ENCODE measurements around the gene OR51M1.
"Not testable (repeated sequence)": the region's sequence is repeated elsewhere in the genome, so short reads cannot be mapped to it uniquely, and the experiment has no call there.

The OR51M1 gene

GRCh38 chr11:5383576-5383975 lies at the start of gene OR51M1:
Gene OR51M1 (plus strand): TSS chr11:5383812. CDS start chr11:5389399, 5,587 bp downstream.
- Mint-ChIP-seq H3K27me3 (no peaks in the 10 kb centered on the region), H3K36me3 (ENCODE audit: low read depth) (no peaks in the 10 kb centered on the region), H3K9me3 (no peaks in the 10 kb centered on the region), H3K4me1 (ENCODE audit: low read depth) (no peaks in the 10 kb centered on the region), H3K4me3 (no peak within 1 kb of the TSS), H3K27ac (no peak within 1 kb of the TSS)
- intact Hi-C loops (cut with micrococcal nuclease) = no loop called here

- intact Hi-C loops (cut with micrococcal nuclease) = no loop called here
- Mint-ChIP-seq H3K27ac (no peak overlapping the region), H3K36me3 (ENCODE audit: low read depth) (no peaks in the 10 kb centered on the region), H3K4me3 (no peak overlapping the region), H3K27me3 (no peaks in the 10 kb centered on the region), H3K4me1 (ENCODE audit: low read depth) (no peaks in the 10 kb centered on the region), H3K9me3 (no peaks in the 10 kb centered on the region)
Observed at GRCh38 chr11:5335170-5335569, 48.4 kb upstream of the OR51M1 start.

GRCh38 chr11:5336331-5336730 lies 47.3 kb upstream of the OR51M1 start:
- Mint-ChIP-seq H3K27ac (no peak overlapping the region), H3K4me3 (no peak overlapping the region)

GRCh38 chr11:5337253-5337652 lies 46.4 kb upstream of the OR51M1 start:
- H3K9me3 Mint-ChIP-seq; H3K4me1 Mint-ChIP-seq (ENCODE audit: low read depth); H3K27ac Mint-ChIP-seq; H3K4me3 Mint-ChIP-seq; H3K36me3 Mint-ChIP-seq (ENCODE audit: low read depth); H3K27me3 Mint-ChIP-seq; intact Hi-C loops (cut with micrococcal nuclease): not testable (repeated sequence)

More at GRCh38 chr11:5336331-5336730, 47.3 kb upstream of the OR51M1 start:
- Mint-ChIP-seq H3K36me3 (ENCODE audit: low read depth) (no peaks in the 10 kb centered on the region), H3K27me3 (no peaks in the 10 kb centered on the region), H3K9me3 (no peaks in the 10 kb centered on the region), H3K4me1 (ENCODE audit: low read depth) (no peaks in the 10 kb centered on the region)
- intact Hi-C loops (cut with micrococcal nuclease) = no loop called here

- no peaks in the 10 kb centered on the region for H3K4me1 Mint-ChIP-seq (ENCODE audit: low read depth)
- H3K4me3 Mint-ChIP-seq = no peak overlapping the region
- H3K36me3 Mint-ChIP-seq (ENCODE audit: low read depth) = no peaks in the 10 kb centered on the region
- H3K27me3 Mint-ChIP-seq = no peaks in the 10 kb centered on the region
- H3K27ac Mint-ChIP-seq = no peak overlapping the region
- no peaks in the 10 kb centered on the region for H3K9me3 Mint-ChIP-seq
- intact Hi-C loops (cut with micrococcal nuclease) = no loop called here
Observed at GRCh38 chr11:5339771-5340322, 43.8 kb upstream of the OR51M1 start.

- no peak within 1 kb of the TSS for H3K4me3 Mint-ChIP-seq
- no peak within 1 kb of the TSS for H3K27ac Mint-ChIP-seq
- no peaks in the 10 kb centered on the region for H3K4me1 Mint-ChIP-seq (ENCODE audit: low read depth)
- no peaks in the 10 kb centered on the region for H3K36me3 Mint-ChIP-seq (ENCODE audit: low read depth)
- no peaks in the 10 kb centered on the region for H3K9me3 Mint-ChIP-seq
- intact Hi-C loops (cut with micrococcal nuclease) = no loop called here
- H3K27me3 Mint-ChIP-seq = peaks cover 3% of the 10 kb centered on the region
Observed at GRCh38 chr11:5343474-5344335, 39.9 kb upstream of the OR51M1 start, which contains the start of gene OR51B5. Gene OR51B5 (minus strand): TSS chr11:5343524. CDS start chr11:5343524, 0 bp downstream.

GRCh38 chr11:5345831-5346230 lies 37.8 kb upstream of the OR51M1 start:
- no peaks in the 10 kb centered on the region for H3K36me3 Mint-ChIP-seq (ENCODE audit: low read depth)
- no peaks in the 10 kb centered on the region for H3K4me1 Mint-ChIP-seq (ENCODE audit: low read depth)
- no peak overlapping the region for H3K4me3 Mint-ChIP-seq
- H3K27ac Mint-ChIP-seq = no peak overlapping the region
- H3K9me3 Mint-ChIP-seq = no peaks in the 10 kb centered on the region
- intact Hi-C loops (cut with micrococcal nuclease) = no loop called here
- peaks cover 3% of the 10 kb centered on the region for H3K27me3 Mint-ChIP-seq

GRCh38 chr11:5348551-5349194 lies 34.9 kb upstream of the OR51M1 start:
- intact Hi-C loops (cut with micrococcal nuclease) = no loop called here
- Mint-ChIP-seq H3K9me3 (no peaks in the 10 kb centered on the region), H3K4me1 (ENCODE audit: low read depth) (no peaks in the 10 kb centered on the region), H3K27ac (no peak overlapping the region), H3K27me3 (peaks cover 3% of the 10 kb centered on the region), H3K4me3 (no peak overlapping the region), H3K36me3 (ENCODE audit: low read depth) (no peaks in the 10 kb centered on the region)

GRCh38 chr11:5349550-5349949 lies 34.1 kb upstream of the OR51M1 start:
- peaks cover 3% of the 10 kb centered on the region for H3K27me3 Mint-ChIP-seq
- intact Hi-C loops (cut with micrococcal nuclease) = no loop called here

GRCh38 chr11:5351208-5351607 lies 32.4 kb upstream of the OR51M1 start, which contains the start of gene OR51B6:
Gene OR51B6 (plus strand): TSS chr11:5351508. CDS start chr11:5351508, 0 bp downstream.
- H3K4me1 Mint-ChIP-seq (ENCODE audit: low read depth) = no peaks in the 10 kb centered on the region
- no peaks in the 10 kb centered on the region for H3K36me3 Mint-ChIP-seq (ENCODE audit: low read depth)
- peaks cover 3% of the 10 kb centered on the region for H3K27me3 Mint-ChIP-seq
- H3K27ac Mint-ChIP-seq = no peak within 1 kb of the TSS
- intact Hi-C loops (cut with micrococcal nuclease) = no loop called here
- peaks cover 8% of the 10 kb centered on the region for H3K9me3 Mint-ChIP-seq
- H3K4me3 Mint-ChIP-seq = no peak within 1 kb of the TSS

More at GRCh38 chr11:5349550-5349949, 34.1 kb upstream of the OR51M1 start:
- Mint-ChIP-seq H3K27ac (no peak overlapping the region), H3K4me3 (no peak overlapping the region), H3K36me3 (ENCODE audit: low read depth) (no peaks in the 10 kb centered on the region), H3K4me1 (ENCODE audit: low read depth) (no peaks in the 10 kb centered on the region), H3K9me3 (peaks cover 3% of the 10 kb centered on the region)

GRCh38 chr11:5356031-5356430 lies 27.6 kb upstream of the OR51M1 start:
- H3K27me3 Mint-ChIP-seq; intact Hi-C loops (cut with micrococcal nuclease); H3K4me1 Mint-ChIP-seq (ENCODE audit: low read depth); H3K36me3 Mint-ChIP-seq (ENCODE audit: low read depth); H3K4me3 Mint-ChIP-seq; H3K27ac Mint-ChIP-seq; H3K9me3 Mint-ChIP-seq: not testable (repeated sequence)

GRCh38 chr11:5362017-5362625 lies 21.5 kb upstream of the OR51M1 start:
- Mint-ChIP-seq H3K4me3 (no peak overlapping the region), H3K4me1 (ENCODE audit: low read depth) (no peaks in the 10 kb centered on the region), H3K9me3 (no peaks in the 10 kb centered on the region), H3K27ac (no peak overlapping the region), H3K27me3 (no peaks in the 10 kb centered on the region), H3K36me3 (ENCODE audit: low read depth) (no peaks in the 10 kb centered on the region)
- intact Hi-C loops (cut with micrococcal nuclease) = no loop called here

GRCh38 chr11:5363679-5364078 lies 19.9 kb upstream of the OR51M1 start:
- Mint-ChIP-seq H3K4me3 (no peak overlapping the region), H3K9me3 (no peaks in the 10 kb centered on the region), H3K36me3 (ENCODE audit: low read depth) (no peaks in the 10 kb centered on the region), H3K27me3 (no peaks in the 10 kb centered on the region), H3K27ac (no peak overlapping the region), H3K4me1 (ENCODE audit: low read depth) (no peaks in the 10 kb centered on the region)
- intact Hi-C loops (cut with micrococcal nuclease) = no loop called here

- no peaks in the 10 kb centered on the region for H3K27me3 Mint-ChIP-seq
- H3K9me3 Mint-ChIP-seq = no peaks in the 10 kb centered on the region
- intact Hi-C loops (cut with micrococcal nuclease) = no loop called here
- H3K4me1 Mint-ChIP-seq (ENCODE audit: low read depth) = no peaks in the 10 kb centered on the region
- H3K4me3 Mint-ChIP-seq = no peak overlapping the region
- H3K27ac Mint-ChIP-seq = no peak overlapping the region
- no peaks in the 10 kb centered on the region for H3K36me3 Mint-ChIP-seq (ENCODE audit: low read depth)
Observed at GRCh38 chr11:5364214-5364613, 19.4 kb upstream of the OR51M1 start.

Measured in dendritic cell treated with granulocyte-macrophage colony-stimulating factor and Interleukin-4, amounts not matched to agents 40 ng/mL and 50 ng/mL, for 4 days (primary cell).